ENCODE data around the gene ATPAF2.

DNA sequence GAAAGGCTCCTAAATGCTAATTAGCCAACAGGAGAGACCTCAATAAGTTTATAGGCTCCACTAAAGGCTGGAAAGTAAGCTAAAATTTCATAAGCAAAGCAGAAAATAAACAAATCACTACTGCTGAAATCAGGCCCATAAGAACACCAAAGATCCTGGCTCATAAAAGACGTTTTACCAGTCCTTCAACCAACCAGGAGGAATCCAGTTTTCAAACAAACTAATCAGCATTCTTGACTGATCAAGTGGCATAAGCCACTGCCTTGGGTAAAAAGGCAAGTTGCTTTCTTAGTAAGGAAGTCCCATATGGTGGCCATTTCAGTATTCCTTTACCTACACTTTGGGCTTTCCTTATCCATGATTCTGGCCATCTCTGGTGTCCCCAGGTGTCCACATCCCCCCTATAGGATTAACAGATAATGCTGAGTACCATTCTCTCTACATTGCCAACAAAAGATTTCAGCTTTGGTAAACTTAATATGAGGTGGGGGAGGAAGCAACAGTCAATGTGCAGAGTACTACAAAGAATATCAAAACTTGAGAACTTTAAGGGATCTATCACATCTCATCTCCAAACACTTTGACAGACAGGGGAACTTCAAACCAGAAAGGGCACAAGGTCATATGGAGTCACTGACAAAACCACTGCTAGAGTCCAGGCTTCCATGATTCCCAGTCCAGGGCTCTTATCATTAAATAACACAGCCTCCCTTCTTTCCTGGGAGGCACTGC is 68.1 kb downstream of the ATPAF2 start:
- TF ChIP-seq EZH2 (IDR thresholded peaks at IDR 0.05; ENCODE audit: insufficient read depth, poor library complexity, severe bottlenecking) (no peak), EZH2phosphoT487 (IDR thresholded peaks at IDR 0.05; ENCODE audit: insufficient read depth, low read depth) (no peak)

Measured in GM23248 (cell line).